ENCODE measurements around the gene RSPH10B2. TPM values are rescaled to one million over a fixed set of nuclear protein-coding genes. Genes with fewer than 3 reads are reported as not detected.
"Not testable (repeated sequence)": the region's sequence is repeated elsewhere in the genome, so short reads cannot be mapped to it uniquely, and the experiment has no call there.

RSPH10B2 gene
- 0.06 TPM in 1 of 2 replicates, not detected in the other for total RNA-seq (2014; rRNA removed; shearing (Covaris generic))

- DNase-seq (ENCODE audit: low spot score): not testable (repeated sequence)
Measured at GRCh38 chr7:6753964-6754363, at the start of gene RSPH10B2. TSS of gene RSPH10B2 (plus strand) at chr7:6754103. CDS start at chr7:6757678, 3,575 bp downstream.

GRCh38 chr7:6705959-6706665, 47.8 kb upstream of the RSPH10B2 start:
- no peak for DNase-seq (ENCODE audit: low spot score)

DNA sequence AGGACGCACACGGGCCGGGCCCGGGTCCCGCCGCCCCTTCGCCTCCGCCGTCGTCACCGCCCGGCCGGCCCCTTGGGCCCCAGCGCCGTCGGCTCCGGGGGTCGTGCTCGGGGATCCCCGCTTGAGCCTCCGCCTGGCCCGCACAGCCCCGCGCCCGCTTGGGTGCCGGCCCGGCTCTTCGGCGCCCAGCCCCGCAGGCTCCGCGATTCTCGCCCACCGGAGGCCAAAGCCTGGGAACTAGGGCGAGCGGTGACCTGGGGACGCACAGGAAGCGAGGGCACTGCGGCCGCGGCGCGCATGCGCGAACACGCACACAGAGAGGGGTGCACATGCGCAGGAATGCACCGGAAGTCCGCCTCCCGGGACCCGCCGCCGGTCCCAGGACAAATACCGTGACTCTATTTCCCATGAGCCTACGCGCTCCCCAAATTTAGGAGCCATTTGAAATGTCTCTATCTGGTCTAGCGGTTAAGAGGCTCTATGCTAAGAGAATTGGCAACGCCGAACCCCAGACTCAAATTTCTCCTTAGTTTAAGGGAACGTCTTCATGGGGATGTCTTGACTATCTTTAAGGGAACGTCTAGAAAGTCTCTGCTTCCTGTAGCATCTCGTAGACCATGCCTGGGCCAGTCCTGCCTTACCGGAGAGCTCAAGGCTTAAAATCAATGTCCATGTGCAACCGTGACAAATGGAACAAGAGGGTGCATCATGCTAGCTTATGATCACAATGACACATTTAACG, 47.1 kb upstream of the RSPH10B2 start, which contains the start of gene ZNF12:
Gene ZNF12, minus strand, starts transcription at position 282 of the 742 bp plus-strand sequence. CDS start 1,774 bp downstream, outside the sequence.
- DNase-seq (ENCODE audit: low spot score): peak; percentile 99

DNA sequence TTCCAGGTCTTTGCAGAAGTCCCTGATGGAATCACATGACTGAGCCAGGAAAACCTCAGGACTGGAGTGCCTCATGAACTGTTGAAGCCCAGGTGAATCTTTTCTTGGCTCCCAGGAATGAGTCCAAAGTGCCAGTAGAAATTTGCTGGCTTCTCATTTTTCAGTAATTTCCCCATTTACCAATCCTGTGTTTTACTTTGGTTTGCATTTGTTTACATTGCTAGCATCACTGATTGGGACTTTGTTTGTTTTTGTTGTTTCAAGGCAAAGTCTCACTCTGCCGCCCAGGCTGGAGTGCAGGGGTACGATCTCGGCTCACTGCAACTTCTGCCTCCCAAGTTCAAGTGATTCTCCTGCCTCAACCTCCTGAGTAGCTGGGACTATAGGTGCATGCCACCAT, 45.6 kb upstream of the RSPH10B2 start:
- DNase-seq (ENCODE audit: low spot score): no peak

- peak; percentile 59 for DNase-seq (ENCODE audit: low spot score)
Measured at GRCh38 chr7:6709808-6710207, 44.1 kb upstream of the RSPH10B2 start.

DNA sequence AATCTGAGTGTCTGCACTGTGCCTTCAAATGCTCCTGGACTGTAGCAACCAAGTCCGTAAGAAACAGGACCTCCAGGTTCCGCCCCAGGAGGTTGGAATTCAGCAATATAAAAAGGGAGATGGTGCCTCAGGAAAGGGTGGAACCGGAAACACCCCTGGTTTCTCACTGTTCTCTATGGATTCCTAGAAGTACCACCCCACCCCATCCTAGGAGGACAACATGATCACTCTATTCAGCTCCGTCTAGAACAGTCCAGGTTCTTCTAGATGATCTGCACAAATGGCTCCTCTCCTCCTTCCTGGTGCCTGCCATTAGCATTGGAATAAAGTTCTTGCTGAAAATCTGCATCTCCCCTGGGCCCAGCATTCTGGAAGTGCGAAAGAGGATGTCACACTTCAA, 39.5 kb upstream of the RSPH10B2 start:
- DNase-seq (ENCODE audit: low spot score): no peak

- DNase-seq (ENCODE audit: low spot score): not testable (repeated sequence)
Measured at GRCh38 chr7:6715898-6716297, 38.0 kb upstream of the RSPH10B2 start.

GRCh38 chr7:6718124-6718523, 35.8 kb upstream of the RSPH10B2 start:
- no peak for DNase-seq (ENCODE audit: low spot score)

DNA sequence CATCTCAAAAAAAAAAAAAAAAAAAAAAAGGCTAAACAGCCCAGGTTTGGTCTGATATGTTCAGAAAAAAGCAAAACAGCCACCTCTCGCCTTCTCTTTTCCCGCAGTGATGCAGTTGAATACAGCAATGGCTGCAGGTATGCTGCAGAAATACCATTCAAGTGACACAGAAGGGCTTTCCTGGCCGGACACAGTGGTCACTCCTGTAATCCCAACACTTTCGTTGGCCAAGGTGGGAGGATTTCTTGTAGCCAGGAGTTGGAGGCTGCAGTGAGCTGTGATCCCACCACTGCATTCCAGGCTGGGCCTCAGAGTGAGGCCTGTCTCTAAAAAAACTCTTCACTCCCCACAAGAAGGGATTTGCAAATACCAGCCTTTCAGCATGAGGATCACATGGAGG, 29.6 kb upstream of the RSPH10B2 start:
- DNase-seq (ENCODE audit: low spot score): not testable (repeated sequence)

DNA sequence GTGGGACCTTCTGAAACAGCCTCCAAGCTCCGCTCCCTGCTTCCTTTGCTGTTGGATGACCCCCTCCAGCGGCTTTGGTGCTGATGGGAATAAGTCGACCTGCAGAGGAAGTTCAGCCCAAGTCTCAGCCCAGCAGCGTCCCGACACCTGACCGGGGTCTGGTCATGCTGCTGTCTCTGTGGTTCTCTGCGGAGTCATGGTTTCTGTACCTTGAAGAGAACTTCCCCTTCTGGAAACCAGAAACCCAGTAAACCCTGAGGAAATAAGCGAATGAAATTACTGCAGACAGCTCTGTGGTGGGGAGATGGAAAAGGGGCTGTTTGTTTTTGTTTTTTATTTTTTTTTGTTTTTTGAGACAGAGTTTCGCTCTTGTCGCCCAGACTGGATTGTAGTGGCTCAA, 28.9 kb upstream of the RSPH10B2 start:
- DNase-seq (ENCODE audit: low spot score): no peak

DNA sequence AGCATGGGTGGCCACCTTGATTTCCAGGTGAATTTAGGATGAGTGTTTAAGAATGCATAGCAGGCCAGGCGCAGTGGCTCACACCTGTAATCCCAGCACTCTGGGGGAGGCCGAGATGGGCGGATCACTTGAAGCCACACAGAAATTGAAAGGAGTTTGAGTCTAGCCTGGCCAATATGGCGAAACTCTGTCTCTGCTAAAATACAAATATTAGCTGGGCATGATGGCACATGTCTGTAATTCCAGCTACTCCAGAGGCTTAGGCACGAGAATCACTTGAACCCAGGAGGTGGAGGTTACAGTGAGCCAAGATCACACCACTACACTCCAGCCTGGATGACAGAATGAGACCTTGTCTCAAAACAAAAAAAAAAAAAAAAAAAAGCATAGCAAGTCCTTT, 27.6 kb upstream of the RSPH10B2 start:
- not testable (repeated sequence) for DNase-seq (ENCODE audit: low spot score)

- DNase-seq (ENCODE audit: low spot score): no peak
Measured at GRCh38 chr7:6727663-6728062, 26.2 kb upstream of the RSPH10B2 start.

DNA sequence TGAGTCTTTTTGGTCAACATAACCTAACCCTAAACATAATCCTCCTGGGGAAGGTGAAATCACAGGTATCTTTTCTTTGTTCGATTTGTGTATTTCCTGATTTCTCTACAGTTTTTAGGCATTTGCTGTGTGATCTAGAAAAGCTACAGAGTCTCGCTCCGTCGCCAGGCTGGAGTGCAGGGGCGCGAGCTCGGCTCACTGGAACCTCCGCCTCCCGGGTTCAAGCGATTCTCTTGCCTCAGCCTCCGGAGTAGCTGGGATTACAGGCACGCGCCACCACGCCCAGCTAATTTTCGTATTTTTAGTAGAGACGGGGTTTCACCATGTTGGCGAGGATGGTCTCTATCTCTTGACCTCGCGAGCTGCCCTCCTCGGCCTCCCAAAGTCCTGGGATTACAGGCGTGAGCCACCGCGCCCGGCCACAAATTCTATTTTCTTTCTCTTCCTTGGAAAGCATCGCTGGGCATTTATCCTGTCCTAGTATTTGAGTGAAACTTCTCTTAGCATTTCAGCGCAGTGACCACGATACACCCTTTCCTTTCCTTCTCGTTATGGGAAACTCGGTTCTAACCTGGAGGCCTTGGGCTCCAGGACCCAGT, 24.9 kb upstream of the RSPH10B2 start:
- DNase-seq (ENCODE audit: low spot score): not testable (repeated sequence)

- DNase-seq (ENCODE audit: low spot score): peak; percentile 98
Measured at GRCh38 chr7:6729492-6730342, 24.2 kb upstream of the RSPH10B2 start.

- DNase-seq (ENCODE audit: low spot score): no peak
Measured at GRCh38 chr7:6730343-6730633, 23.6 kb upstream of the RSPH10B2 start.

GRCh38 chr7:6738415-6738814, 15.5 kb upstream of the RSPH10B2 start:
- DNase-seq (ENCODE audit: low spot score): not testable (repeated sequence)

DNA sequence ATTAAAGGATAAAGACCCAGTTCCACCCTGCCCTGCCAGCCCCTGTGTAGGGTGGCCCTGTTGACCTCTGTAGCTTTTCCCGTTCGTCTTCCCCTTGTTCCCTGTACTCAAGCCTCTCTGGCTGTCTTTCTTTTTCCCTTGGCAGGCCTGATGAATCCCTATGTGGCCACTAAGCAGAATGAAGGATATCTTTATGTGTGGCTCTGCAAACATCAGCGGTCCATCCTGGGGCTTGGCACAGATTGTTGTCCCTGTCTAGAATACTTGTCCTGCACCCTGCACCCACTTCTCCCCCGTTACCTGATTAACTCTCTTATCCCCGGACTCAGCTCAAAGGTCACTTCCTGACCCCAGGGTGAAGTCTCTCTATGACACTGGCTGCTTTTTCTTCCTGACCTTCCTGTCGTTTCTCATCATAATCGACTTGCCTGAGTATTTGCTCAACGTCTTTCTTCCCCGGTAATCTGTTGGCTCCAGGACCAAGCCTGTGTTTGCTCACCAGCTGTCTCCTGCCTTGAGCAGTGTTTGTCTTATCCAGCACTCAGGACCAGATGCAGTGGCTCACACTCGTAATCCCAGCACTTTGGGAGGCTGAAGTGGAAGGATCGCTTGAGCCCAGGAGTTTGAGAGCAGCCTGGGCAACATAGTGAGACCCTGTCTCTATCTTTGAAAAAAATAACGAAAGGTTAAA, 9.3 kb upstream of the RSPH10B2 start:
- DNase-seq (ENCODE audit: low spot score): not testable (repeated sequence)

DNA sequence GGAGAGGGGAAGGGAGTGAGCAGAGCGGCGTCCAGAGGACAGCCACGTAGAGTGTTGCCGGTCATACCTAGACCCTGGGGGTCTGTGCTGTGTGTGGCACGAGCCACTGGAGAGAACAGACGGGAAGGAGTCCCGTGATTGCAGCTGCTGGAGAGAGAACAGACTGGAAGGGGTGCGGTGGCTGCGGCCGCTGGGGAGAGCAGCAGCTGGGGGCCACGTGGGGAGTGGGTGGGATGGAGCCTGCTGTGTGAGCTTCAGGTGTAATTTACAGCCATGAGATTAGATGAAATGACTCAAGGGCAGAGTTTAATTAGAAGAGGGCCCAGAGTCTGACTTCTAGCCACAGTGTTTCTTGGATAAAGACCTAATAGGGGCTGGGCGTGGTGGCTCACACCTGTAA, 4.6 kb upstream of the RSPH10B2 start:
- not testable (repeated sequence) for DNase-seq (ENCODE audit: low spot score)

DNA sequence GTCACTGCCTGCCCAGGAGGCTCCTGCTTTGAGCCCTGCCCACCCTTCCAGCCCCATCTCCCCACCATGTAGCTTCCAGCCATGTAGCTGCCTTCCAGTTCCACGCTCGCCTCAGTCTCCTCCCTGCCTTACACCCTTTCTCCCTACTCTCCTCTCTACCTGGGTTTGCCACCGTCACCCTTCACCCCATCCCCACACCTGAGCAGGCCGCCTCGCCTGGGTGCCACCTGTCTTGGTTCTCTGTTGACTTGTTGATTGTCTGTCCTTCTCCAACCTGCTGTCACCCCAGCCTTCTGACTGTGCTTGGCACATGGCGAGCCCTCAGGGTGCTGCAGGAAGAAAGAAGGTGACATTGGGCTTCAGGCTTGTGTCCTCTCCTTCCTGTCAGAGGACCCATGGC, 3.7 kb upstream of the RSPH10B2 start:
- DNase-seq (ENCODE audit: low spot score): not testable (repeated sequence)

GRCh38 chr7:6761186-6761585, 7.3 kb downstream of the RSPH10B2 start:
- DNase-seq (ENCODE audit: low spot score): not testable (repeated sequence)

- DNase-seq (ENCODE audit: low spot score): not testable (repeated sequence)
Measured at GRCh38 chr7:6781581-6781980, 27.7 kb downstream of the RSPH10B2 start.

Data from H4 (cell line).